WTC11 (cell line): ENCODE data around the gene MYMK. TPM values are rescaled to one million over a fixed set of nuclear protein-coding genes. Genes with fewer than 3 reads are reported as not detected.

ENCODE experiments used
- ATAC-seq: fragments of 200-7000 bp; cut with Tn5 transposase; 2 replicates; pipeline ENCODE4 v1.10.0; 2021; ENCODE audit warnings: mild to moderate bottlenecking, moderate library complexity
- CTCF ChIA-PET: fragments of 300-600 bp; sonication (Branson Sonifier 250); formaldehyde crosslinking; loops from one replicate; lab custom pipeline; 2021; ENCODE audit warnings: antibody characterized with exemption; lab: Charles Lee
- POLR2A ChIA-PET: fragments of 350-600 bp; sonication (Branson Sonifier 250); formaldehyde crosslinking; loops from one replicate; lab custom pipeline; 2021; ENCODE audit warnings: antibody characterized with exemption; lab: Charles Lee
- DNase-seq: peaks from one replicate; pipeline ENCODE4 v3.0.0; 2021; ENCODE audit warnings: low spot score
- H3K27ac Mint-ChIP-seq: 2 replicates; pipeline ENCODE4 v1.8.0; 2021; ENCODE audit warnings: mixed read lengths
- H3K27me3 Mint-ChIP-seq: 2 replicates; pipeline ENCODE4 v1.8.0; 2021; ENCODE audit warnings: low read depth, mild to moderate bottlenecking, moderate library complexity, mixed read lengths
- H3K36me3 Mint-ChIP-seq: 2 replicates; pipeline ENCODE4 v1.8.0; 2021; ENCODE audit warnings: mixed read lengths
- H3K4me1 Mint-ChIP-seq: 2 replicates; pipeline ENCODE4 v1.8.0; 2022; ENCODE audit warnings: mixed read lengths
- H3K4me3 Mint-ChIP-seq: 2 replicates; pipeline ENCODE4 v1.8.0; 2021; ENCODE audit warnings: mild to moderate bottlenecking, moderate library complexity, mixed read lengths
- H3K9me3 Mint-ChIP-seq: 2 replicates; pipeline ENCODE4 v1.8.0; 2021; ENCODE audit warnings: mixed read lengths
- CREM ChIP-seq: sonication (generic); formaldehyde crosslinking; IDR thresholded peaks from 2 replicates; pipeline ENCODE4 v1.8.1; 2022; ENCODE audit warnings: mild to moderate bottlenecking, missing genetic modification reagents, moderate library complexity
- ESRRA ChIP-seq: sonication (generic); formaldehyde crosslinking; IDR thresholded peaks from 2 replicates; pipeline ENCODE4 v1.8.1; 2022; ENCODE audit warnings: mild to moderate bottlenecking, missing genetic modification reagents, borderline replicate concordance
- FOXK1 ChIP-seq: sonication (generic); formaldehyde crosslinking; IDR thresholded peaks from 2 replicates; pipeline ENCODE4 v1.8.0; 2022; ENCODE audit warnings: mild to moderate bottlenecking, moderate library complexity, missing genetic modification reagents
- FOXP1 ChIP-seq: sonication (generic); formaldehyde crosslinking; IDR thresholded peaks from 2 replicates; pipeline ENCODE4 v1.8.0; 2022; ENCODE audit warnings: missing genetic modification reagents, mild to moderate bottlenecking, moderate library complexity, borderline replicate concordance
- MXD4 ChIP-seq: fragments of 250-450 bp; sonication (Bioruptor Pico); IDR thresholded peaks from 2 replicates; pipeline ENCODE4 v1.8.0; 2021; ENCODE audit warnings: mild to moderate bottlenecking, moderate library complexity, borderline replicate concordance
- OVOL2 ChIP-seq: fragments of 250-450 bp; sonication (Bioruptor Pico); IDR thresholded peaks from 2 replicates; pipeline ENCODE4 v1.9.0; 2021; ENCODE audit warnings: mild to moderate bottlenecking, borderline replicate concordance
- SP1 ChIP-seq: sonication (generic); formaldehyde crosslinking; conservative IDR thresholded peaks from 2 replicates; pipeline ENCODE4 v1.8.1; 2022; ENCODE audit warnings: missing genetic modification reagents
- TP53 ChIP-seq: sonication (generic); formaldehyde crosslinking; IDR thresholded peaks from 2 replicates; pipeline ENCODE4 v1.8.1; 2023; ENCODE audit warnings: mild to moderate bottlenecking, missing genetic modification reagents
- ZNF317 ChIP-seq: sonication (generic); formaldehyde crosslinking; IDR thresholded peaks from 2 replicates; pipeline ENCODE4 v1.8.1; 2023; ENCODE audit warnings: low read depth, mild to moderate bottlenecking, moderate library complexity, missing genetic modification reagents, borderline replicate concordance
- total RNA-seq: library from RNA; stranded (reverse); gene quantifications from 3 replicates; pipeline ENCODE4 v1.2.3, GENCODE V29; 2021
- TF ChIP-seq, protein P1 (sequence below): sonication (generic); formaldehyde crosslinking; IDR thresholded peaks from 2 replicates; pipeline ENCODE4 v1.8.1; 2022; ENCODE audit warnings: low read depth, mild to moderate bottlenecking, moderate library complexity, missing genetic modification reagents, borderline replicate concordance
- TF ChIP-seq, protein P2 (sequence below): sonication (generic); formaldehyde crosslinking; IDR thresholded peaks from 2 replicates; pipeline ENCODE4 v1.8.1; 2023; ENCODE audit warnings: mild to moderate bottlenecking, moderate library complexity, missing genetic modification reagents
- TF ChIP-seq, protein P3 (sequence below): fragments of 250-450 bp; sonication (Bioruptor Pico); conservative IDR thresholded peaks from 2 replicates; pipeline ENCODE4 v1.9.0; 2021; ENCODE audit warnings: mild to moderate bottlenecking
- TF ChIP-seq, protein P4 (sequence below): sonication (generic); formaldehyde crosslinking; IDR thresholded peaks from 2 replicates; pipeline ENCODE4 v1.8.0; 2022; ENCODE audit warnings: mild to moderate bottlenecking, missing genetic modification reagents
- TF ChIP-seq, protein P5 (sequence below): sonication (generic); formaldehyde crosslinking; IDR thresholded peaks from 2 replicates; pipeline ENCODE4 v1.8.1; 2023; ENCODE audit warnings: mild to moderate bottlenecking, missing genetic modification reagents
- TF ChIP-seq, protein P6 (sequence below): fragments of 250-450 bp; sonication (Bioruptor Pico); IDR thresholded peaks from 2 replicates; pipeline ENCODE4 v1.9.0; 2021; ENCODE audit warnings: mild to moderate bottlenecking
- TF ChIP-seq, protein P7 (sequence below): sonication (generic); formaldehyde crosslinking; IDR thresholded peaks from 2 replicates; pipeline ENCODE4 v1.8.1; 2023; ENCODE audit warnings: mild to moderate bottlenecking, missing genetic modification reagents, moderate library complexity
- TF ChIP-seq, protein P8 (sequence below): fragments of 250-450 bp; sonication (Bioruptor Pico); IDR thresholded peaks from 2 replicates; pipeline ENCODE4 v1.9.0; 2021; ENCODE audit warnings: mild to moderate bottlenecking
- TF ChIP-seq, protein P9 (sequence below): sonication (generic); formaldehyde crosslinking; IDR thresholded peaks from 2 replicates; pipeline ENCODE4 v1.8.1; 2022; ENCODE audit warnings: low read depth, missing genetic modification reagents, borderline replicate concordance

Gene MYMK
- total RNA-seq, 1 experiment from 2014 or later, result not detected

DNA sequence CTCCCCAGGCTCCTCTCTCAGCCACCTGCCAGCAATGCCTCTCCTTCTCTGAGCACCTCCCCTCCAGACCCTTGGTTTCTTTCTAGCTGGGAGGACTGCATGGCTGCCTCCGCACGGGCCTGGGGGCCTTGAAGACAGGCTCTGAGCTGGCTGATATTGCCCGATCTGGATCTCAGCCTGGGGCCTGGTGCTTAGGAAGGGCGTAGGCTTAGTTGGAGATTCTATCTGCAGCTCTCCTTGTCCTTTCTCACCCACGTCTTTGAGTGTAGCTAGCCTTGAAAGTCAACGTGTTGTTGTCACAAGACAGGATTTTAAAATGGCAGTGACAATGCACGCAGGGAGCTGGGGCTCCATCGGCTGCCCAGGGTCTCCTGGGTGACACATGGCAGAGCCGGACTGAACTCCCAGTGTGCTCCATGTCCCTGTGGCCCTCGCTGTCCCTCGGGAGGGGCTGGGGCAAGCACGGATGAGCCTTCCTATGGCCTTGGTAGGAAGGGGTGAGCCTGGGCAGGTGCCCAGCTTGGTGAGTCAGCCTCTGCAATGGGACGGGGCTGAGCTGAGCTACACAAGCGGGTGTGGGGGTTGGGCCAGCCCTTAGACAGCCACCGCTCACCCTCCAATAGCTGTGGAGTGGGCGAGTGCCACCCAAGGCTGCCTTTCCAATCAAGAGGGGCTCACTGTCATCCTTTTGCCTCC lies 19.2 kb upstream of the MYMK start:
- POLR2A ChIA-PET, result no interaction called here
- no peak for ATAC-seq
- no peaks in the 10 kb centered on the region for H3K36me3 Mint-ChIP-seq
- TF ChIP-seq SP1 (no peak), CREM (CRISPR knock-in tag) (no peak), FOXK1 (CRISPR knock-in tag) (no peak), TP53 (no peak), ESRRA (CRISPR knock-in tag) (no peak), MXD4 (CRISPR knock-in tag) (no peak), OVOL2 (no peak), FOXP1 (CRISPR knock-in tag) (no peak), ZNF317 (no peak)
- TF ChIP-seq, protein P1, sequence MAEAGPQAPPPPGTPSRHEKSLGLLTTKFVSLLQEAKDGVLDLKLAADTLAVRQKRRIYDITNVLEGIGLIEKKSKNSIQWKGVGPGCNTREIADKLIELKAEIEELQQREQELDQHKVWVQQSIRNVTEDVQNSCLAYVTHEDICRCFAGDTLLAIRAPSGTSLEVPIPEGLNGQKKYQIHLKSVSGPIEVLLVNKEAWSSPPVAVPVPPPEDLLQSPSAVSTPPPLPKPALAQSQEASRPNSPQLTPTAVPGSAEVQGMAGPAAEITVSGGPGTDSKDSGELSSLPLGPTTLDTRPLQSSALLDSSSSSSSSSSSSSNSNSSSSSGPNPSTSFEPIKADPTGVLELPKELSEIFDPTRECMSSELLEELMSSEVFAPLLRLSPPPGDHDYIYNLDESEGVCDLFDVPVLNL (CRISPR knock-in tag), result no peak
- TF ChIP-seq, protein P2, sequence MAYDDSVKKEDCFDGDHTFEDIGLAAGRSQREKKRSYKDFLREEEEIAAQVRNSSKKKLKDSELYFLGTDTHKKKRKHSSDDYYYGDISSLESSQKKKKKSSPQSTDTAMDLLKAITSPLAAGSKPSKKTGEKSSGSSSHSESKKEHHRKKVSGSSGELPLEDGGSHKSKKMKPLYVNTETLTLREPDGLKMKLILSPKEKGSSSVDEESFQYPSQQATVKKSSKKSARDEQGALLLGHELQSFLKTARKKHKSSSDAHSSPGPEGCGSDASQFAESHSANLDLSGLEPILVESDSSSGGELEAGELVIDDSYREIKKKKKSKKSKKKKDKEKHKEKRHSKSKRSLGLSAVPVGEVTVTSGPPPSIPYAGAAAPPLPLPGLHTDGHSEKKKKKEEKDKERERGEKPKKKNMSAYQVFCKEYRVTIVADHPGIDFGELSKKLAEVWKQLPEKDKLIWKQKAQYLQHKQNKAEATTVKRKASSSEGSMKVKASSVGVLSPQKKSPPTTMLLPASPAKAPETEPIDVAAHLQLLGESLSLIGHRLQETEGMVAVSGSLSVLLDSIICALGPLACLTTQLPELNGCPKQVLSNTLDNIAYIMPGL (CRISPR knock-in tag), result no peak
- TF ChIP-seq, protein P3, sequence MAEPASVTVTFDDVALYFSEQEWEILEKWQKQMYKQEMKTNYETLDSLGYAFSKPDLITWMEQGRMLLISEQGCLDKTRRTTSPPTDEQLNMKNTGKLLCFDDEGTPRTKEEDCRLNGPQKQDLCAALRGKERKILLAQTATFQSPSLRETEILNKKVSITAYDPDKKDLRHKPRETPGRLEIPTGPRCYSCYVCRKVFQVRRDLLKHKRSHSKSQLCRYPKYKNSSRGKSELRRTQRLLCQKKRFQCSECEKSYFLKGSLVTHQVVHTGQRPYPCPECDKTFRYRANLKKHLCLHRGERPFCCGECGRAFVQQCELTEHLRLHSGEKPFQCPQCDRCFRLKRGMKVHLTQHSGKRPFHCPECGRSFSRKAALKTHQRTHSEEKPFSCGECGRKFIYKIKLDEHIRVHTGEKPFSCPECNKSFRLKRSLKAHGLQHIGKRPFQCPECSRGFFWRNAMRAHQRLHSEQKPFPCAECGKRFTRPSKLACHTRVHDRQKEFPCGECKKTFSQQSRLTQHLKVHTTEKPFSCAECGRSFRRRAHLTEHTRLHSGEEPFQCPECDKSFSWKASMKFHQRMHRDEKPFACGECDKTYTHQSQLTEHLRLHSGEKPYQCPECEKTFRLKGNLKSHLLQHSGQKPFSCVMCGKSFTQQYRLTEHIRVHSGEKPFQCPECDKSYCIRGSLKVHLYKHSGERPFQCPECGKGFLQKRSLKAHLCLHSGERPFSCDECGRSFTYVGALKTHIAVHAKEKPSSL (CRISPR knock-in tag), result no peak
- TF ChIP-seq, protein P4, sequence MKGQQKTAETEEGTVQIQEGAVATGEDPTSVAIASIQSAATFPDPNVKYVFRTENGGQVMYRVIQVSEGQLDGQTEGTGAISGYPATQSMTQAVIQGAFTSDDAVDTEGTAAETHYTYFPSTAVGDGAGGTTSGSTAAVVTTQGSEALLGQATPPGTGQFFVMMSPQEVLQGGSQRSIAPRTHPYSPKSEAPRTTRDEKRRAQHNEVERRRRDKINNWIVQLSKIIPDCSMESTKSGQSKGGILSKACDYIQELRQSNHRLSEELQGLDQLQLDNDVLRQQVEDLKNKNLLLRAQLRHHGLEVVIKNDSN, result no peak
- TF ChIP-seq, protein P5, sequence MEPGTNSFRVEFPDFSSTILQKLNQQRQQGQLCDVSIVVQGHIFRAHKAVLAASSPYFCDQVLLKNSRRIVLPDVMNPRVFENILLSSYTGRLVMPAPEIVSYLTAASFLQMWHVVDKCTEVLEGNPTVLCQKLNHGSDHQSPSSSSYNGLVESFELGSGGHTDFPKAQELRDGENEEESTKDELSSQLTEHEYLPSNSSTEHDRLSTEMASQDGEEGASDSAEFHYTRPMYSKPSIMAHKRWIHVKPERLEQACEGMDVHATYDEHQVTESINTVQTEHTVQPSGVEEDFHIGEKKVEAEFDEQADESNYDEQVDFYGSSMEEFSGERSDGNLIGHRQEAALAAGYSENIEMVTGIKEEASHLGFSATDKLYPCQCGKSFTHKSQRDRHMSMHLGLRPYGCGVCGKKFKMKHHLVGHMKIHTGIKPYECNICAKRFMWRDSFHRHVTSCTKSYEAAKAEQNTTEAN (CRISPR knock-in tag), result no peak
- TF ChIP-seq, protein P6, sequence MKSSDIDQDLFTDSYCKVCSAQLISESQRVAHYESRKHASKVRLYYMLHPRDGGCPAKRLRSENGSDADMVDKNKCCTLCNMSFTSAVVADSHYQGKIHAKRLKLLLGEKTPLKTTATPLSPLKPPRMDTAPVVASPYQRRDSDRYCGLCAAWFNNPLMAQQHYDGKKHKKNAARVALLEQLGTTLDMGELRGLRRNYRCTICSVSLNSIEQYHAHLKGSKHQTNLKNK, result no peak
- TF ChIP-seq, protein P7, sequence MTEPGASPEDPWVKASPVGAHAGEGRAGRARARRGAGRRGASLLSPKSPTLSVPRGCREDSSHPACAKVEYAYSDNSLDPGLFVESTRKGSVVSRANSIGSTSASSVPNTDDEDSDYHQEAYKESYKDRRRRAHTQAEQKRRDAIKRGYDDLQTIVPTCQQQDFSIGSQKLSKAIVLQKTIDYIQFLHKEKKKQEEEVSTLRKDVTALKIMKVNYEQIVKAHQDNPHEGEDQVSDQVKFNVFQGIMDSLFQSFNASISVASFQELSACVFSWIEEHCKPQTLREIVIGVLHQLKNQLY (CRISPR knock-in tag), result no peak
- TF ChIP-seq, protein P8, sequence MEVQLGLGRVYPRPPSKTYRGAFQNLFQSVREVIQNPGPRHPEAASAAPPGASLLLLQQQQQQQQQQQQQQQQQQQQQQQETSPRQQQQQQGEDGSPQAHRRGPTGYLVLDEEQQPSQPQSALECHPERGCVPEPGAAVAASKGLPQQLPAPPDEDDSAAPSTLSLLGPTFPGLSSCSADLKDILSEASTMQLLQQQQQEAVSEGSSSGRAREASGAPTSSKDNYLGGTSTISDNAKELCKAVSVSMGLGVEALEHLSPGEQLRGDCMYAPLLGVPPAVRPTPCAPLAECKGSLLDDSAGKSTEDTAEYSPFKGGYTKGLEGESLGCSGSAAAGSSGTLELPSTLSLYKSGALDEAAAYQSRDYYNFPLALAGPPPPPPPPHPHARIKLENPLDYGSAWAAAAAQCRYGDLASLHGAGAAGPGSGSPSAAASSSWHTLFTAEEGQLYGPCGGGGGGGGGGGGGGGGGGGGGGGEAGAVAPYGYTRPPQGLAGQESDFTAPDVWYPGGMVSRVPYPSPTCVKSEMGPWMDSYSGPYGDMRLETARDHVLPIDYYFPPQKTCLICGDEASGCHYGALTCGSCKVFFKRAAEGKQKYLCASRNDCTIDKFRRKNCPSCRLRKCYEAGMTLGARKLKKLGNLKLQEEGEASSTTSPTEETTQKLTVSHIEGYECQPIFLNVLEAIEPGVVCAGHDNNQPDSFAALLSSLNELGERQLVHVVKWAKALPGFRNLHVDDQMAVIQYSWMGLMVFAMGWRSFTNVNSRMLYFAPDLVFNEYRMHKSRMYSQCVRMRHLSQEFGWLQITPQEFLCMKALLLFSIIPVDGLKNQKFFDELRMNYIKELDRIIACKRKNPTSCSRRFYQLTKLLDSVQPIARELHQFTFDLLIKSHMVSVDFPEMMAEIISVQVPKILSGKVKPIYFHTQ, result no peak
- TF ChIP-seq, protein P9, sequence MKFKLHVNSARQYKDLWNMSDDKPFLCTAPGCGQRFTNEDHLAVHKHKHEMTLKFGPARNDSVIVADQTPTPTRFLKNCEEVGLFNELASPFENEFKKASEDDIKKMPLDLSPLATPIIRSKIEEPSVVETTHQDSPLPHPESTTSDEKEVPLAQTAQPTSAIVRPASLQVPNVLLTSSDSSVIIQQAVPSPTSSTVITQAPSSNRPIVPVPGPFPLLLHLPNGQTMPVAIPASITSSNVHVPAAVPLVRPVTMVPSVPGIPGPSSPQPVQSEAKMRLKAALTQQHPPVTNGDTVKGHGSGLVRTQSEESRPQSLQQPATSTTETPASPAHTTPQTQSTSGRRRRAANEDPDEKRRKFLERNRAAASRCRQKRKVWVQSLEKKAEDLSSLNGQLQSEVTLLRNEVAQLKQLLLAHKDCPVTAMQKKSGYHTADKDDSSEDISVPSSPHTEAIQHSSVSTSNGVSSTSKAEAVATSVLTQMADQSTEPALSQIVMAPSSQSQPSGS (CRISPR knock-in tag), result no peak
- no peak for DNase-seq
- no peak overlapping the region for H3K4me3 Mint-ChIP-seq
- no peaks in the 10 kb centered on the region for H3K27me3 Mint-ChIP-seq
- H3K27ac Mint-ChIP-seq, result no peak overlapping the region
- H3K9me3 Mint-ChIP-seq, result no peaks in the 10 kb centered on the region
- H3K4me1 Mint-ChIP-seq, result peaks cover 17% of the 10 kb centered on the region
- CTCF ChIA-PET, result interaction anchor here (0.8 to 1.8 kb wide), 7 partner anchors 9 to 173 kb away, joined by 3 to 5 read pairs (median 3); no protein-coding TSS in a partner anchor
